ENCODE data around the gene SRSF8. TPM values are rescaled to one million over a fixed set of nuclear protein-coding genes. Genes with fewer than 3 reads are reported as not detected.
"Not testable (repeated sequence)": the region's sequence is repeated elsewhere in the genome, so short reads cannot be mapped to it uniquely, and the experiment has no call there.

SRSF8 gene, protein sequence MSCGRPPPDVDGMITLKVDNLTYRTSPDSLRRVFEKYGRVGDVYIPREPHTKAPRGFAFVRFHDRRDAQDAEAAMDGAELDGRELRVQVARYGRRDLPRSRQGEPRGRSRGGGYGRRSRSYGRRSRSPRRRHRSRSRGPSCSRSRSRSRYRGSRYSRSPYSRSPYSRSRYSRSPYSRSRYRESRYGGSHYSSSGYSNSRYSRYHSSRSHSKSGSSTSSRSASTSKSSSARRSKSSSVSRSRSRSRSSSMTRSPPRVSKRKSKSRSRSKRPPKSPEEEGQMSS
- total RNA-seq (10 to 100 TPM; 61.2 to 84.0 (median 72.7) TPM), total RNA-seq (41.1 to 147 (median 86.2) reads per million in 29 experiments)
- total RNA-seq (2013), result 73.4 TPM

DNA sequence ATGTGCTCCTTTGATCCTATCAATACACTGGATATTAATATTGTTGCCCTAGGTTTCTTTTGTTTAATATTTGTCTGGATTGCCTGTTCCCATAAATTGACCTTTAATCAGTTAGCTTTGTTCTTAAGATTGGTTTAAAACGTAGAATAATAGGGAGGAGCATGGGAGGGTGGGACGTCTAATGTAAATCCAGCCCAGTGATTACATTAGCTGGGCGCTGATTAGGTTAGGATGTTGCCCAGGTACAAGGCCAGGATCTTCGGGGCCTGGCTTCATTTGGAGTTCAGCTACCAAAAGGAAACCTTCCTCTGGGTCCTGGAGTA lies at the start of gene SRSF8:
Gene SRSF8, plus strand, starts transcription at position 204 of the 323 bp plus-strand sequence. CDS start 308 bp downstream, outside the sequence.
- Histone ChIP-seq H3K27ac (ENCODE audit: low read length) (peak within 1 kb of the TSS; percentile 91), H3K36me3 (ENCODE audit: control insufficient read depth in 2 of 2, extremely low read depth in 1 of 2, insufficient read depth in 1 of 2, low read length in 1 of 2) (peaks cover 0 to 2% of the 10 kb centered on the region in 2 donors), H3K27me3 (replicated peaks in 1 of 2; ENCODE audit: control insufficient read depth in 2 of 2, extremely low read depth in 1 of 2, insufficient read depth in 2 of 2, low read length in 1 of 2) (no peaks in the 10 kb centered on the region), H3K4me1 (ENCODE audit: control insufficient read depth in 1 of 2, extremely low read depth in 1 of 2, insufficient read depth in 2 of 2, low read length in 2 of 2) (peaks cover 9% of the 10 kb centered on the region in 2 experiments), H3K4me3 (ENCODE audit: control insufficient read depth in 1 of 2, extremely low read depth in 1 of 2, low read length in 1 of 2) (peak within 1 kb of the TSS; percentile 72 to 93), H3K9me3 (no peaks in the 10 kb centered on the region)
- H3K36me3 Mint-ChIP-seq, result peaks cover 9% of the 10 kb centered on the region
- no peaks in the 10 kb centered on the region for H3K9me3 Mint-ChIP-seq
- peak within 1 kb of the TSS; percentile 94 to 100 (median 97) for H3K4me3 Mint-ChIP-seq
- H3K27me3 Mint-ChIP-seq, result no peaks in the 10 kb centered on the region
- peak within 1 kb of the TSS; percentile 97 to 99 for H3K27ac Mint-ChIP-seq
- H3K4me1 Mint-ChIP-seq, result peaks cover 28 to 37% (median 30%) of the 10 kb centered on the region in 3 donors
- DNase-seq (no peak), ATAC-seq (replicated peaks in 1 of 4) (peak; percentile 14 to 25 (median 20))
- POLR2A ChIA-PET, result interaction anchor here (0.5 to 3.1 kb wide), 8 partner anchors 18 to 723 kb away, joined by 3 to 33 read pairs (median 6); partner anchors contain the start of genes FAM76B (in 2 of the 2), CWC15 (in 1 of the 2), ENDOD1 (in 1 of the 2) and KDM4D (in 1 of the 2)
- 0% methylated on average over 2 of the region's 4 CpGs for WGBS (ENCODE audit: insufficient coverage)
- CTCF ChIA-PET, result interaction anchor here (0.5 to 5.7 kb wide), 19 partner anchors 10 to 724 kb away, joined by 3 to 73 read pairs (median 5); partner anchors contain the start of genes ENDOD1 (in 2 of the 2), CEP57 (in 1 of the 2), CWC15 (in 1 of the 2) and FAM76B (in 1 of the 2)

DNA sequence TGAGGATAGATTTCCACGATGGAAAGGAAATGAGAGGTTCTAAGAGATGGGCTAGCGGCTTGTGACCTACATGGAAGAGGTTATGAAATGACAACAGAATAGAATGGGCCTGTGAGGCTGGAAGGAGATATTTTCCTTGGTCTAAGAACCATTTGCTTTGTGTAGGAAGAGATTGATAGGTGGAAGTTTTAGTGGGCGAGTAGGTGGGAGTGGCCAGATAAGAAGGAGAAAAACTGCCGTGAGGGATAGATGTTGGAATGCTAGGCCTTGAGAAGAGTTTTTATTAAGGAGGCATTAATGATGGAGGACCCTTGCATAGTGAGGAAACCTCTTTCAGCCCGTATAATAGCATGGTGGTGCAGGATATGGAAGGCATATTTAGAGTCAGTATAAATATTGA lies 45.3 kb upstream of the SRSF8 start:
- H3K27ac Mint-ChIP-seq; POLR2A ChIA-PET; H3K27ac ChIP-seq (ENCODE audit: low read length); ATAC-seq (replicated peaks in 1 of 4); H3K9me3 ChIP-seq; H3K27me3 Mint-ChIP-seq; H3K36me3 ChIP-seq (ENCODE audit: control insufficient read depth in 2 of 2, extremely low read depth in 1 of 2, insufficient read depth in 1 of 2, low read length in 1 of 2); H3K4me1 ChIP-seq (ENCODE audit: control insufficient read depth in 1 of 2, extremely low read depth in 1 of 2, insufficient read depth in 2 of 2, low read length in 2 of 2); H3K36me3 Mint-ChIP-seq; H3K4me3 ChIP-seq (ENCODE audit: control insufficient read depth in 1 of 2, extremely low read depth in 1 of 2, low read length in 1 of 2); H3K4me1 Mint-ChIP-seq; H3K9me3 Mint-ChIP-seq; CTCF ChIA-PET; H3K4me3 Mint-ChIP-seq; H3K27me3 ChIP-seq (replicated peaks in 1 of 2; ENCODE audit: control insufficient read depth in 2 of 2, extremely low read depth in 1 of 2, insufficient read depth in 2 of 2, low read length in 1 of 2); DNase-seq: not testable (repeated sequence)
- WGBS (ENCODE audit: insufficient coverage), result 92% methylated on average over 5 of the region's 5 CpGs

DNA sequence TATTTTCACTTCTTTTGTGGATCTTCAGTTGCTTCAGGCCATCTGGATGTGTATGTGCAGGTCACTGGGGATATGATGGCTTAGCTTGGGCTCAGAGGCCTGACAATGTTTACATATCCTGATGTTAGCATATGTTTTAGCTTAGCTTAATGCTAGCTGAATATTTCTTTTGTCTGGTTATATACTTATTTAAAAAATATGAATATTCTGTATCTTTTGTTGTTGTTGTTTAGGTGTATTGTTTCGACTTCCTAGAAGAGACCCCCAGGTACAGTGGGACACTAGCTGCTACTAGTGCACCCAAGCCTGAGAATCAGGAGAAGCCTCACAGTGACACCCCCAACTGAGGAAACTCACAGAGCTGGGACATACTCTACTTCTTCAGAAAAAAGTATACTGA lies 41.8 kb upstream of the SRSF8 start, which contains the start of gene KDM4E:
Gene KDM4E, plus strand, starts transcription at position 301 of the 400 bp plus-strand sequence. CDS start 300 bp downstream, outside the sequence.
- DNase-seq, result no peak

DNA sequence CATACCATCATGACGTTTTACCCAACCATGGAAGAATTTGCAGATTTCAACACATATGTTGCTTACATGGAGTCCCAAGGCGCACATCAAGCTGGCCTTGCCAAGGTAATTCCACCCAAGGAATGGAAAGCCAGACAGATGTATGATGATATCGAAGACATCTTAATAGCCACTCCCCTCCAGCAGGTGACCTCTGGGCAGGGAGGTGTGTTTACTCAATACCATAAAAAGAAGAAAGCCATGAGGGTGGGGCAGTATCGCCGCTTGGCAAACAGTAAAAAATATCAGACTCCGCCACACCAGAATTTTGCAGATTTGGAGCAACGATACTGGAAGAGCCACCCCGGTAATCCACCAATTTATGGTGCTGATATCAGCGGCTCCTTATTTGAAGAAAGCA lies 41.1 kb upstream of the SRSF8 start:
- H3K27ac ChIP-seq (ENCODE audit: low read length); H3K27me3 Mint-ChIP-seq; H3K4me3 ChIP-seq (ENCODE audit: control insufficient read depth in 1 of 2, extremely low read depth in 1 of 2, low read length in 1 of 2); H3K36me3 Mint-ChIP-seq; H3K27ac Mint-ChIP-seq; ATAC-seq (replicated peaks in 1 of 4); H3K4me1 Mint-ChIP-seq; H3K9me3 Mint-ChIP-seq; DNase-seq; CTCF ChIA-PET; H3K36me3 ChIP-seq (ENCODE audit: control insufficient read depth in 2 of 2, extremely low read depth in 1 of 2, insufficient read depth in 1 of 2, low read length in 1 of 2); H3K9me3 ChIP-seq; POLR2A ChIA-PET; H3K4me1 ChIP-seq (ENCODE audit: control insufficient read depth in 1 of 2, extremely low read depth in 1 of 2, insufficient read depth in 2 of 2, low read length in 2 of 2); H3K27me3 ChIP-seq (replicated peaks in 1 of 2; ENCODE audit: control insufficient read depth in 2 of 2, extremely low read depth in 1 of 2, insufficient read depth in 2 of 2, low read length in 1 of 2); H3K4me3 Mint-ChIP-seq: not testable (repeated sequence)
- WGBS (ENCODE audit: insufficient coverage), result no CpG with 5 or more reads among the region's 9 CpGs

More for the DNA sequence above, 41.8 kb upstream of the SRSF8 start, which contains the start of gene KDM4E:
- no peaks in the 10 kb centered on the region for H3K9me3 Mint-ChIP-seq
- no peaks in the 10 kb centered on the region for H3K27me3 Mint-ChIP-seq
- no peak for ATAC-seq (replicated peaks in 1 of 4)
- no peak within 1 kb of the TSS for H3K27ac Mint-ChIP-seq
- Histone ChIP-seq H3K36me3 (ENCODE audit: control insufficient read depth in 2 of 2, extremely low read depth in 1 of 2, insufficient read depth in 1 of 2, low read length in 1 of 2) (no peaks in the 10 kb centered on the region), H3K4me3 (ENCODE audit: control insufficient read depth in 1 of 2, extremely low read depth in 1 of 2, low read length in 1 of 2) (no peak within 1 kb of the TSS), H3K27me3 (replicated peaks in 1 of 2; ENCODE audit: control insufficient read depth in 2 of 2, extremely low read depth in 1 of 2, insufficient read depth in 2 of 2, low read length in 1 of 2) (no peaks in the 10 kb centered on the region), H3K4me1 (ENCODE audit: control insufficient read depth in 1 of 2, extremely low read depth in 1 of 2, insufficient read depth in 2 of 2, low read length in 2 of 2) (no peaks in the 10 kb centered on the region), H3K9me3 (no peaks in the 10 kb centered on the region), H3K27ac (ENCODE audit: low read length) (no peak within 1 kb of the TSS)
- no peak within 1 kb of the TSS for H3K4me3 Mint-ChIP-seq
- H3K4me1 Mint-ChIP-seq, result no peaks in the 10 kb centered on the region
- CTCF ChIA-PET, result no interaction called here
- no CpG with 5 or more reads among the region's 1 CpG for WGBS (ENCODE audit: insufficient coverage)
- POLR2A ChIA-PET, result no interaction called here
- no peaks in the 10 kb centered on the region for H3K36me3 Mint-ChIP-seq

DNA sequence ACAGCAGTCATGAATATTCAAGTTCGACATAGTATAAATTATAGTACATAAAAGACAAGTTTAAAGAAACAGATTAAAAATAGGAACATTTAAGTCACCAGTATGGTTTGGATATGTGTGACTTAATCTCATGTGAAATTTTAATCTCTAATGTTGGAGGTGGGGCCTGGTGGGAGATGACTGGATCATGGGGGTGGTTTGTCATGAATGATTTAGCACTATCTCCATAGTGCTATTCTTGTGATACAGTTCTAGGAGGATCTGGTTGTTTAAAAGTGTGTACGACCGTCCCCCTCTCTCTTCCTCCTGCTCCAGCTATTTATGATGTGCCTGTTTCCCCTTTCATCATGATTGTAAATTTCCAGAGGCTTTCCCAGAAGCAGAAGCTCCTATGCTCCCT lies 38.4 kb upstream of the SRSF8 start:
- ChIA-PET CTCF (no interaction called here), POLR2A (no interaction called here)
- no peaks in the 10 kb centered on the region for H3K36me3 ChIP-seq (ENCODE audit: control insufficient read depth in 2 of 2, extremely low read depth in 1 of 2, insufficient read depth in 1 of 2, low read length in 1 of 2)
- H3K27me3 ChIP-seq (replicated peaks in 1 of 2; ENCODE audit: control insufficient read depth in 2 of 2, extremely low read depth in 1 of 2, insufficient read depth in 2 of 2, low read length in 1 of 2), result no peaks in the 10 kb centered on the region
- Mint-ChIP-seq H3K9me3 (no peaks in the 10 kb centered on the region), H3K27ac (no peak overlapping the region), H3K4me3 (no peak overlapping the region), H3K4me1 (no peaks in the 10 kb centered on the region), H3K36me3 (no peaks in the 10 kb centered on the region), H3K27me3 (peaks cover 1 to 5% of the 10 kb centered on the region in 2 donors)
- no peaks in the 10 kb centered on the region for H3K9me3 ChIP-seq
- no peaks in the 10 kb centered on the region for H3K4me1 ChIP-seq (ENCODE audit: control insufficient read depth in 1 of 2, extremely low read depth in 1 of 2, insufficient read depth in 2 of 2, low read length in 2 of 2)
- no peak for DNase-seq
- H3K27ac ChIP-seq (ENCODE audit: low read length), result no peak overlapping the region
- WGBS (ENCODE audit: insufficient coverage), result 93% methylated on average over 2 of the region's 3 CpGs
- no peak for ATAC-seq (replicated peaks in 1 of 4)
- no peak overlapping the region for H3K4me3 ChIP-seq (ENCODE audit: control insufficient read depth in 1 of 2, extremely low read depth in 1 of 2, low read length in 1 of 2)

DNA sequence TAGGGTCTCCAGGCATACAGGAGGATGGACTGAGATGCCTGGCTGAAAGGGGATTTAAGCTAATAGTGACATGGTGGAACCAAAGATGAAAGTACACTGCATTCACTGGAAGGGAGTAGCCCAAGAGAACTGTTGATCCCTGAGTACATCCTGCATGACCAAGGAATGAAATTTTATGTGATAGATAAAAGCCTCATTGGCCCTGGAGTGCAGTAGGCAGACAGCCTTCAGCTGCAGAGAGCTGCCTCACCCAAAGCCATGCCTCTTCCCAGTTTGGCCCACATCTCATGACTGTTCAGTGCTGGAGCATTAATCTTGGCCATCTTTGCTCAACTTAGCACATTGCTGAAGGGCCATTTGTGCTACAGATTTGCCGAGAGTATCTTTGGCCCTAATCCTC lies 33.7 kb upstream of the SRSF8 start:
- no peak for DNase-seq
- ChIA-PET POLR2A (interaction anchor here in 1 of 2 donors (0.5 kb wide), 1 partner anchor 48 kb away, joined by 3 read pairs; no protein-coding TSS in a partner anchor), CTCF (no interaction called here)
- peaks cover 0 to 9% of the 10 kb centered on the region in 2 experiments for H3K27me3 ChIP-seq (replicated peaks in 1 of 2; ENCODE audit: control insufficient read depth in 2 of 2, extremely low read depth in 1 of 2, insufficient read depth in 2 of 2, low read length in 1 of 2)
- Mint-ChIP-seq H3K36me3 (no peaks in the 10 kb centered on the region), H3K9me3 (no peaks in the 10 kb centered on the region), H3K4me1 (peaks cover 0 to under 1% (median 0%) of the 10 kb centered on the region in 3 donors), H3K4me3 (no peak overlapping the region), H3K27me3 (peaks cover 11 to 12% of the 10 kb centered on the region in 2 donors), H3K27ac (no peak overlapping the region)
- 100% methylated on average over 1 of the region's 1 CpG for WGBS (ENCODE audit: insufficient coverage)
- no peaks in the 10 kb centered on the region for H3K9me3 ChIP-seq
- no peaks in the 10 kb centered on the region for H3K4me1 ChIP-seq (ENCODE audit: control insufficient read depth in 1 of 2, extremely low read depth in 1 of 2, insufficient read depth in 2 of 2, low read length in 2 of 2)
- ATAC-seq (replicated peaks in 1 of 4), result no peak
- no peaks in the 10 kb centered on the region for H3K36me3 ChIP-seq (ENCODE audit: control insufficient read depth in 2 of 2, extremely low read depth in 1 of 2, insufficient read depth in 1 of 2, low read length in 1 of 2)
- H3K27ac ChIP-seq (ENCODE audit: low read length), result no peak overlapping the region
- no peak overlapping the region for H3K4me3 ChIP-seq (ENCODE audit: control insufficient read depth in 1 of 2, extremely low read depth in 1 of 2, low read length in 1 of 2)
